ENCODE data around the gene TMEM208.
A peak's percentile ranks its signal among the peaks of the same experiment; 100 is the strongest.

TMEM208 gene

DNA sequence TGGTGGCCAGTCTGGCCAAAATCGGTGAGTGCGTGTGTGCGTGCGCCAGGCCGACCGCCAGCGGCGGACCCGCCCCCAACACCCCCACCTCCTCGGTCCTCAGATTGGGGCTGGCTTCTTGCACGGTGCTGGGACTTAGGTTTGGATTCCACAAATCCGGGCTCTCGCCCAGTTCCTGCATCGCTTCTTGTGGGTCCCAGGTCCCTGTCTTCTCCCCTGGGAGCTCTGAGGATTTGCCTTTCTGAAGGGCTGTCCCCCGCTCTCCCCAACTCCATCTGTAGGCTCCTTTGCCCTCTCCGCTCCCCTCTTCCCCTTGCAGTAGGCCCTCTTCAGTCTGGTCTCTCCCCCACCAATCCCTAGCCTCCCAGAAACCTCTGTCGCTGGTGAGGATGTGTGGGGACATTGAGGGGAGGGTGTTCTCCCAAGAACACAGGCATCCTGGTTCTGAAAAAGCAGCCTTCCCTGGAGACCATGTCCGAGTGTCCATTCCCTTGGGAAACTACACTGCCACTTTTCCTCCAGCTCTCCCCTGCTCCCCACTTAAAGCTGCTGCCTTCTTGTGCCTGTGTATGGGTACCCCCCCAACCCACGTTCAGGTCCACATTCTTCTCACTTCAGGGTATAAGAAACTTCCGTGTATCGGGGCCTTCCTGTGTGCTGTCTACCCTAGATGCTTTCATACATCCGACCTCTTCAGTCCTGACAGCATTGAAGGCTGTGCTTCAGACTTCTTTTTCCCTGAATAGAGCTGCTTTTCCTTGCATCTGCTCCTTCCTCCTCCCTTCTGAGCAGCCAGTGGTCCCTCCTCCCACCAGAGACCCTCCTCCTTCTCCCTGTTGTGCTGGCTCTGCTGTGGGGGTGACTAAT, 22.5 kb downstream of the TMEM208 start:
- no peaks in the 10 kb centered on the region for H3K9me3 Mint-ChIP-seq
- peaks cover 16% of the 10 kb centered on the region for H3K36me3 Mint-ChIP-seq (ENCODE audit: insufficient read depth)
- peaks cover 5 to 19% of the 10 kb centered on the region in 2 donors for H3K27me3 Mint-ChIP-seq
- ATAC-seq (replicated peaks) (no peak), DNase-seq (no peak)
- H3K4me1 Mint-ChIP-seq (ENCODE audit: low read depth in 2 of 2), result peaks cover 24 to 32% of the 10 kb centered on the region in 2 donors
- H3K4me3 Mint-ChIP-seq, result peak overlapping the region; percentile 90 to 96
- H3K27ac Mint-ChIP-seq, result peak overlapping the region in 1 of 2 donors; percentile 81

DNA sequence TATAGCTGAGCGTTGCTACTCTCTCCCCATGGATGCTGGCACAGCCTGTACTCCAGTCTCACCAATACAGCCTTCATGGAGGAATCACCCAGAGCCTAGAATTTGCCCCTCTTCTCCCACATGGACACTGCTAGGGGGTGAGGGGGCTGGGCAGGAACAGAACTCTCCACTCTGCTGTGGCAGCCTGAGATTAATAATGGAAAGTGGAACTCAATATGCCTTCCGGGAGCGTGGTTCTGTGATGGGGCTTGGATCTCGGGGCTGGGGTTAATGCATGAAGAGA, 23.1 kb downstream of the TMEM208 start:
- Mint-ChIP-seq H3K4me1 (ENCODE audit: low read depth in 2 of 2) (peaks cover 18 to 26% of the 10 kb centered on the region in 2 donors), H3K27me3 (peaks cover 5 to 19% of the 10 kb centered on the region in 2 donors), H3K9me3 (no peaks in the 10 kb centered on the region), H3K27ac (peak overlapping the region in 1 of 2 donors; percentile 81), H3K36me3 (ENCODE audit: insufficient read depth) (peaks cover 14% of the 10 kb centered on the region), H3K4me3 (peak overlapping the region; percentile 90 to 96)
- ATAC-seq (replicated peaks) (no peak), DNase-seq (no peak)

DNA sequence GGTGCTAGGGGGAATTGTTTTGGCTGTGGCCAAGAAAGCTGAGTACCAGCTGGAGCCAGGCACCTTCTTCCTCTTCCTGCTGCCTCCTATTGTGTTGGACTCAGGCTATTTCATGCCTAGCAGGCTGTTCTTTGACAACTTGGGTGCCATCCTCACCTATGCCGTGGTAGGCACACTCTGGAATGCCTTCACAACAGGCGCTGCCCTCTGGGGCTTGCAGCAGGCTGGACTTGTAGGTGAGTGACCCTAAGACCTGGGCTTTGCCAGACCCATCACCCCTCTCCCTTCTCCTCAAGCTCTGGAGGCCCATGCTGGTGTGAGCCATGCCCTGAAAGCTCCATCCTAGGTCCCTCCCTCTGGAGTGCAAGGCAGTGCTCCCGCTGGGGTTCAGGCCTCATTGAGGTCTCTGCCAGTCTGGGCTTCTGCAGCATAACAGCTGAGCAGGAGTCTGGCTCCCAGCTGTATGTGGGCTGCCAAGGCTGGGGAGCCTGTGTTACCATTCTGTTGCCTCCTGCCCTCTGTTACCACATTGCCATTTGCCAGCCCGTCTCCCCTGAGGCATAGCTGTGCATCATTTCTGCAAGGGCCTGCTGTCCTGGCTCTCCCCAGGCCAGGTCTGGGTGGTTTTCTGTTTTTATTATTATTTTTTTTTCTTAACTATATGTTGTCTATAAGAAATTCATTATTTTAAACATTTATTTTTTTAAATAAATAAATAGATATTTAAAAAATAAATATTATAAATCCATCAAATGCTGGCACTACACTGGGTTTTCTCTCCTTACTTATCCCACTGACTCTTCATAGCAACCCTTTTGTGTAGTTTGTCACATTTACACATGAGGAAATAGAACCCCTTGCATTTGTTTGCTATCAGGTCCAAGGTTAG, 25.9 kb downstream of the TMEM208 start:
- Mint-ChIP-seq H3K36me3 (ENCODE audit: insufficient read depth) (peaks cover 17% of the 10 kb centered on the region), H3K4me3 (no peak overlapping the region), H3K27me3 (peaks cover 13 to 37% of the 10 kb centered on the region in 2 donors), H3K4me1 (ENCODE audit: low read depth in 2 of 2) (peaks cover 8 to 14% of the 10 kb centered on the region in 2 donors), H3K9me3 (no peaks in the 10 kb centered on the region), H3K27ac (no peak overlapping the region)
- DNase-seq (no peak), ATAC-seq (replicated peaks) (no peak)

DNA sequence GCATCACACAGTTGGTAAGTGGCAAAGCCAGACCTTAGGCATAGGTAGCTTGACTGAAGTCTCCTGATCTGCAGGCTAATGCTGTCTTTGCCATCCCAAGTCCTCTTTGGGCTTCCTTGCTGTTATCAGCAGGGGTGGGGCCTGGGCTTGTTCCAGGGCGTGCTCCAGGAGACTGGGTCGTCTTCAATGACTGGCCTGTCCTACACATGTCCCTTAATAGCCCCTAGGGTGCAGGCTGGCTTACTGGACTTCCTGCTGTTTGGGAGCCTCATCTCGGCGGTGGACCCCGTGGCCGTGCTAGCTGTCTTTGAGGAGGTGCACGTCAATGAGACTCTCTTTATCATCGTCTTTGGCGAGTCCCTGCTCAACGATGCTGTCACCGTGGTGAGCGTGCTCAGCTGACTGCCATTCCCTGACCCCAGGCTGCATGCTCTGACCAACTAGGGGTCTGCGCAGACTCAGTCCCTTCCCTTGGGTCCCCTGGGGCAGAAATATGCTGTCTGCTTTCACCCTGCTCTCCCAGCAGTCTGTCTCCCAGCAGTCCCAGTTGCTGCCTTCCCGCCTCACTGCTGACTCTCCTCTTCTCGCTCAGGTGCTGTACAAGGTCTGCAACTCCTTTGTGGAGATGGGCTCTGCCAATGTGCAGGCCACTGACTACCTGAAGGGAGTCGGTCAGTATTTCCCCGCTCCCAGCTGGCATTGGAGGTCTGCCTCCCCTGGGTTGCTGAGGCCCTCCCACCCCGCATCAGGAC, 28.0 kb downstream of the TMEM208 start:
- DNase-seq (no peak), ATAC-seq (replicated peaks) (no peak)
- peaks cover 3% of the 10 kb centered on the region for H3K36me3 Mint-ChIP-seq (ENCODE audit: insufficient read depth)
- no peaks in the 10 kb centered on the region for H3K9me3 Mint-ChIP-seq
- peaks cover 10 to 32% of the 10 kb centered on the region in 2 donors for H3K27me3 Mint-ChIP-seq
- no peak overlapping the region for H3K4me3 Mint-ChIP-seq
- peaks cover 0 to 2% of the 10 kb centered on the region in 2 donors for H3K4me1 Mint-ChIP-seq (ENCODE audit: low read depth in 2 of 2)
- no peak overlapping the region for H3K27ac Mint-ChIP-seq

DNA sequence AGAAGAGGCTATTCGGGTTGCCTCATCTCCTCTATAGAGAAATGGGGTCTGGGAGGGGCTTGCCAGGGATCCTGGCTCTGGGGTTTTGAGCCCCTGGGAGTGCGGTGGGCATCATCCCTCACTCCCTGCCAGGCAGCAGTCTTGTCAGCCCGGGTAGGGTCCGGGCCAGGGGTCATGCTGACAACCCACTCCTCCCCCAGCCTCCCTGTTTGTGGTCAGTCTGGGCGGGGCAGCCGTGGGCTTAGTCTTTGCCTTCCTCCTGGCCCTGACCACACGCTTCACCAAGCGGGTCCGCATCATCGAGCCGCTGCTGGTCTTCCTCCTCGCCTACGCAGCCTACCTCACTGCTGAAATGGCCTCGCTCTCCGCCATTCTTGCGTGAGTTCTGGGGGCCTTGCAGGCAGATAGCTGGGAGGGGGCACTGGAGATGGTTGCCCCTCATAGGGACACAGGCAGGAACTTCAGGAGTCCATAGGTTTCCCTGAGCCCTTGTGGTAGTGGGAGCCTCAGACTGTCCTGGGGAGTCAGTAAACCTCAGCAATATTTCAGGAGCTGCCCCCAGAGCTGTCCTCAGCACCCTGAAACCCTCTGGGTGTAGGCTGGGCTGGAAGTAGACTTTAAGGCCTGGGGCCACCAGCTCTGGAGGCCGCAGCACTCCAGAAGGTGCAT, 28.8 kb downstream of the TMEM208 start:
- no peak overlapping the region for H3K4me3 Mint-ChIP-seq
- DNase-seq, result no peak
- no peaks in the 10 kb centered on the region for H3K4me1 Mint-ChIP-seq (ENCODE audit: low read depth in 2 of 2)
- H3K9me3 Mint-ChIP-seq, result no peaks in the 10 kb centered on the region
- no peak for ATAC-seq (replicated peaks)
- H3K27me3 Mint-ChIP-seq, result peaks cover 9 to 28% of the 10 kb centered on the region in 2 donors
- H3K36me3 Mint-ChIP-seq (ENCODE audit: insufficient read depth), result peaks cover 3% of the 10 kb centered on the region
- H3K27ac Mint-ChIP-seq, result no peak overlapping the region

DNA sequence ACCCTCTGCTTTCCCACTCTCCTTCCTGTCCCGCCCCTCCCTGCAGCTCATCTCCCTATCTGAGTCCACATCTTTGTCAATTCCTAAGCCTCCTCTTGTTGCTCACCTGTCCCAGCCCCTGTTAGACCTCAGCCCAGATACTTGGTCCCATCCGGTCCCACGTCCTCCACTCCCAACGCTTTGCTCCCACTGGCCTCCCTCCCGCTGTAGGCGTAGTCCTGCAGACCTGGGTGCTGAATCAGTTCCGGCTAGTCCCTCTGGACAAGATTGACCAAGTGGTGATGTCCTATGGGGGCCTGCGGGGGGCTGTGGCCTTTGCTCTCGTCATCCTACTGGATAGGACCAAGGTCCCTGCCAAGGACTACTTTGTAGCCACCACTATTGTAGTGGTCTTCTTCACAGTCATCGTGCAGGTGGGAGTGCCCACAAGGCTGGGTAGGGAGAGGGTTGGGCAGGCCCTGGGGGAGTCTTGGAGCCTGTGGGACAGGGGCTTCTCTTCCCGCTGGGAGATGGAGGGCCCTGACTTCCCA, 29.8 kb downstream of the TMEM208 start:
- no peaks in the 10 kb centered on the region for H3K9me3 Mint-ChIP-seq
- peaks cover 3% of the 10 kb centered on the region for H3K36me3 Mint-ChIP-seq (ENCODE audit: insufficient read depth)
- peaks cover 9 to 28% of the 10 kb centered on the region in 2 donors for H3K27me3 Mint-ChIP-seq
- ATAC-seq (replicated peaks) (no peak), DNase-seq (no peak)
- no peaks in the 10 kb centered on the region for H3K4me1 Mint-ChIP-seq (ENCODE audit: low read depth in 2 of 2)
- H3K27ac Mint-ChIP-seq, result peak overlapping the region in 1 of 2 donors; percentile 59
- no peak overlapping the region for H3K4me3 Mint-ChIP-seq

DNA sequence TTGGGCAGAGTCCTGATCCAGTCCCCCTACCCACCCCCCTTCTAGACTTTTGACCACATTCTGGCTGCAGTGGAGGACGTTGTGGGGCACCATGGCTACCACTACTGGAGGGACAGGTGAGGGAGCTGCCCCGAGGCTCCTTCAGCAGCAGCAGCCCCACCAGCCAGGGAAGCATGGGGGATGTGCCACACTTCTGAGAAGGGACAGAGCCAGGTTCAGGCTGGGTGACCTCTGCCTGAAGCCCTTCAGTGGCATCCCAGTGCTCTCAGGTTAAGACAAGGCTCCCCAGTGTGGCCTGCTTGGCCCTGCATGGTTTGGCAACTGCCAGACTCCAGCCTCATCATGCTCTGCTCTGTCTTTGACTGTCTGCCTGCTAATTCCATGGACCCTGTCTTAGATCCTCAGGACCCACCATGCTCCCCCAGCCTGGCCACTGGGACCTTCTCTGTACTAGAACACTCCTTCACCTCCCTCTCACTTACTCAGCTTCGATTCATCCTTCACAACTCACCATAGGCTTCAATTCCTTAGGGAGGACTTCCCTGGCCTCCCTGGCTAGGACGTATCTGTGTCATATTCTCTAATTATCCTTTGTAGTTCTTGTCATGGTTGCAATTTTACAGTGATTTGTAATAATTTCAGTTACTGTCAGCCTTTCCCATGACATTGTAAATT, 30.7 kb downstream of the TMEM208 start:
- no peak overlapping the region for H3K4me3 Mint-ChIP-seq
- no peaks in the 10 kb centered on the region for H3K9me3 Mint-ChIP-seq
- peaks cover 17 to 33% of the 10 kb centered on the region in 2 donors for H3K27me3 Mint-ChIP-seq
- ATAC-seq (replicated peaks) (no peak), DNase-seq (no peak)
- H3K36me3 Mint-ChIP-seq (ENCODE audit: insufficient read depth), result peaks cover 3% of the 10 kb centered on the region
- no peaks in the 10 kb centered on the region for H3K4me1 Mint-ChIP-seq (ENCODE audit: low read depth in 2 of 2)
- no peak overlapping the region for H3K27ac Mint-ChIP-seq

DNA sequence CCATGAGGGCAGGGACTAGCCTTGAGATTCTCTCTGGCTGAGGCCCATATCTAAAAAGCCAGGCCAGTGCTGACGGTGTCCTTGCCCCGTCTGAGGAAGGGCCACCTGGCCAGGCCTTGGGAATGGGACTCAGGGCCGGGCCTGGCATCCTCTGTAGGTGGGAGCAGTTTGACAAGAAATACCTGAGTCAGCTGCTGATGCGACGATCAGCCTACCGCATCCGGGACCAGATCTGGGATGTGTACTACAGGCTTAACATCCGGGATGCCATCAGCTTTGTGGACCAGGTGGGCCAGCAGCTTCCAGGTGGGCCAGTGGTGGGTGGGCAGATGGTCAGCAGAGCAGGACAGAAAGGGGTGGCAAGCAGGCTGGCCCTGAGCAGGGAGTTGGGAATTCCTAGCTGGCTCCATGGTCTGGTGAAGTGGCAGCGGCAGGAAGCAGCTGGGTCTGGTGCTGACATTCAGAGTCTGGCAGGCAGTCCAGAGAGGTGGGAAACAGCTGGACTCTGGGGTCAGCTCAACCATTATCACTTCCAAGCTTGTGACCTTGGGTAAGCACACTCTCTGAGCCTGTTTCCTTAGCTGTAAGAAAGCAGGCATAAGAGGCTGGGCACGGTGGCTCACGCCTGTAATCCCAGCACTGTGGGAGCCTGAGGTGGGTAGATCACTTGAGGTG, 31.4 kb downstream of the TMEM208 start:
- Mint-ChIP-seq H3K36me3 (ENCODE audit: insufficient read depth) (peaks cover 3% of the 10 kb centered on the region), H3K9me3 (no peaks in the 10 kb centered on the region), H3K27me3 (peaks cover 23 to 35% of the 10 kb centered on the region in 2 donors), H3K4me1 (ENCODE audit: low read depth in 2 of 2) (no peaks in the 10 kb centered on the region), H3K4me3 (no peak overlapping the region), H3K27ac (no peak overlapping the region)
- DNase-seq (no peak), ATAC-seq (replicated peaks) (no peak)

DNA sequence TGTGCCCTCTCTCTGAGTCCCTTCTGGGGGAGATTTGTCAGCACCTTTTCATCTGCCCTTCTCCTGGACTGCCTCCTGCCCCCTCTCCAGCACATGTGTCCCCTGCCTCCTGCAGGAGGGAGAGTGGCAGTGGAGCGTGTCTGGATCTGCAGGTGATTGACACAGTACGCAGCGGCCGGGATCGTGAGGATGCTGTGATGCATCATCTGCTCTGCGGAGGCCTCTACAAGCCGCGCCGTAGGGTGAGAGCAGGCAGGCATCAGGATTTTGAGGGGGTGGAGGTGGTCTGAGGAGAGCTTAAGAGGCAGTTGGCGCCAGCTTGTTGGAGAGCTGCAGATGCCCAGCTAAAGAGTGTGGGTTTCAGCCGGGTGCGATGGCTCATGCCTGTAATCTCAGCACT, 32.8 kb downstream of the TMEM208 start:
- no peak for DNase-seq
- no peak overlapping the region for H3K27ac Mint-ChIP-seq
- H3K4me3 Mint-ChIP-seq, result no peak overlapping the region
- peaks cover 30 to 45% of the 10 kb centered on the region in 2 donors for H3K27me3 Mint-ChIP-seq
- H3K4me1 Mint-ChIP-seq (ENCODE audit: low read depth in 2 of 2), result no peaks in the 10 kb centered on the region
- no peak for ATAC-seq (replicated peaks)
- no peaks in the 10 kb centered on the region for H3K9me3 Mint-ChIP-seq
- peaks cover 3% of the 10 kb centered on the region for H3K36me3 Mint-ChIP-seq (ENCODE audit: insufficient read depth)

DNA sequence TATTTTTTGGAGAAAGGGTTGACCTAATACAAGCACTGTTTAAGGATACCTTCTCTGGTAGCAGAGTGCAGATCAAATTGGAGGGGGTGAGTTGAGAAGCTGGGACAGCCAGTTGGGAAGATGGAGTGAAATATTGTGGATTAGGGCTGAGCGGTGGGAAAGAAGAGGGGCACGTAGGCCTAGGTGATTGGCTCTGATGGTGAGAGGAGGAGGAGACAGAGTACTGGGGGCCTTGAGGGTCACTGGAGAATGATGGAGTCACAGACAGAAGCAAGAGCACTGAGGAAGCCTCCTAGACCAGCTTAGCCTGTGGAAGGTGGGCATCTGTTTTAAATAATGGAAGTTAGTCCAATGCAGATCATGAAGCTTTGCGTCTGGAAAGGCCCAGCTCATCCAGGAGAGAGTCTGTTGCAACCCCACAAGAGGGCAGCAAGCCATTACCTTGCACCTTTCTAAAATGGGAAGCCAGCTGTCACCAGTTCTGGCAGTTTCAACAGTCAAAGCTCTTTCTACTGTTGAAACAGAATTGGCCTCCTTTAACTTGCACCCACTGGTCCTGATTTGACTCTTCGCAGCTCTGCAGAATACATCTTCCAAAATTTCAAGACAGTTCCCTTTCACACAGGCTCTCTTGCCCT, 33.6 kb downstream of the TMEM208 start:
- ATAC-seq (replicated peaks), result peak; percentile 40
- no peaks in the 10 kb centered on the region for H3K9me3 Mint-ChIP-seq

DNA sequence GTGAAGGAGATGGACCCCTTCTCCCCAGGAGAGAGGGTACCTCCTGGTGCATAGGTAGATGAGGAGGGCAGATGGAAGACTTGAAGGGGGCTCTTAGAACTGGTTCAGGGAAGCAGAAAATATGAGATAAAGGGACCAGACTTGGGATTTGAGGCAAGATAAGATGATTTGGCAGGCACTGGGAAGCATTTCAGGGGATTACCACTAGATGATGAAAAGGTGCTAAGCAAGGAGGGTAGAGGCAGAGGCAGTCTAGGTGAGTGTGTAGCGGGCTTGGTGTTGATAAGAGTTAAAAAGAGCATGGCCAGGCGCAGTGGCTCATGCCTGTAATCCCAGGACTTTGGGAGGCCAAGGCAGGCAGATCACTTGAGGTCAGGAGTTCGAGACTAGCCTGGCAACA, 36.3 kb downstream of the TMEM208 start:
- no peak for ATAC-seq (replicated peaks)
- DNase-seq, result no peak
- H3K27me3 Mint-ChIP-seq, result peaks cover 21 to 24% of the 10 kb centered on the region in 2 donors
- H3K4me3 Mint-ChIP-seq, result no peak overlapping the region
- H3K36me3 Mint-ChIP-seq (ENCODE audit: insufficient read depth), result peaks cover 3% of the 10 kb centered on the region
- no peaks in the 10 kb centered on the region for H3K4me1 Mint-ChIP-seq (ENCODE audit: low read depth in 2 of 2)
- no peak overlapping the region for H3K27ac Mint-ChIP-seq
- no peaks in the 10 kb centered on the region for H3K9me3 Mint-ChIP-seq

More for the DNA sequence above, 33.6 kb downstream of the TMEM208 start:
- H3K27ac Mint-ChIP-seq, result peak overlapping the region in 1 of 2 donors; percentile 7
- H3K4me1 Mint-ChIP-seq (ENCODE audit: low read depth in 2 of 2), result no peaks in the 10 kb centered on the region
- H3K36me3 Mint-ChIP-seq (ENCODE audit: insufficient read depth), result peaks cover 3% of the 10 kb centered on the region
- DNase-seq, result peak in 1 of 3 experiments; percentile 14
- no peak overlapping the region for H3K4me3 Mint-ChIP-seq
- peaks cover 30 to 45% of the 10 kb centered on the region in 2 donors for H3K27me3 Mint-ChIP-seq
